Left renal cortex interstitium (tissue), 4 donors: Measurements from ENCODE around the gene ABHD11. TPM values are rescaled to one million over a fixed set of nuclear protein-coding genes. Genes with fewer than 3 reads are reported as not detected.
"Not testable (repeated sequence)": the region's sequence is repeated elsewhere in the genome, so short reads cannot be mapped to it uniquely, and the experiment has no call there.

ENCODE experiments used
- DNase-seq, 4 donors: peaks; one replicate each; pipeline ENCODE4 v3.0.0-alpha.2; 2013; ENCODE audit warnings: low read depth in 4 of 4, low spot score in 2 of 4, missing footprints in 1 of 4
- polyA plus RNA-seq, 4 donors: library from polyadenylated mRNA; unstranded; fragments of 120-200 nt; gene quantifications; one replicate each; pipeline ENCODE4 v1.2.1, GENCODE V29; 2013; ENCODE audit not compliant: insufficient read length in 4 of 4

ABHD11 gene, protein sequence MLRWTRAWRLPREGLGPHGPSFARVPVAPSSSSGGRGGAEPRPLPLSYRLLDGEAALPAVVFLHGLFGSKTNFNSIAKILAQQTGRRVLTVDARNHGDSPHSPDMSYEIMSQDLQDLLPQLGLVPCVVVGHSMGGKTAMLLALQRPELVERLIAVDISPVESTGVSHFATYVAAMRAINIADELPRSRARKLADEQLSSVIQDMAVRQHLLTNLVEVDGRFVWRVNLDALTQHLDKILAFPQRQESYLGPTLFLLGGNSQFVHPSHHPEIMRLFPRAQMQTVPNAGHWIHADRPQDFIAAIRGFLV
- polyA plus RNA-seq, result 10 to 100 TPM; 23.7 to 35.9 (median 30.7) TPM

DNA sequence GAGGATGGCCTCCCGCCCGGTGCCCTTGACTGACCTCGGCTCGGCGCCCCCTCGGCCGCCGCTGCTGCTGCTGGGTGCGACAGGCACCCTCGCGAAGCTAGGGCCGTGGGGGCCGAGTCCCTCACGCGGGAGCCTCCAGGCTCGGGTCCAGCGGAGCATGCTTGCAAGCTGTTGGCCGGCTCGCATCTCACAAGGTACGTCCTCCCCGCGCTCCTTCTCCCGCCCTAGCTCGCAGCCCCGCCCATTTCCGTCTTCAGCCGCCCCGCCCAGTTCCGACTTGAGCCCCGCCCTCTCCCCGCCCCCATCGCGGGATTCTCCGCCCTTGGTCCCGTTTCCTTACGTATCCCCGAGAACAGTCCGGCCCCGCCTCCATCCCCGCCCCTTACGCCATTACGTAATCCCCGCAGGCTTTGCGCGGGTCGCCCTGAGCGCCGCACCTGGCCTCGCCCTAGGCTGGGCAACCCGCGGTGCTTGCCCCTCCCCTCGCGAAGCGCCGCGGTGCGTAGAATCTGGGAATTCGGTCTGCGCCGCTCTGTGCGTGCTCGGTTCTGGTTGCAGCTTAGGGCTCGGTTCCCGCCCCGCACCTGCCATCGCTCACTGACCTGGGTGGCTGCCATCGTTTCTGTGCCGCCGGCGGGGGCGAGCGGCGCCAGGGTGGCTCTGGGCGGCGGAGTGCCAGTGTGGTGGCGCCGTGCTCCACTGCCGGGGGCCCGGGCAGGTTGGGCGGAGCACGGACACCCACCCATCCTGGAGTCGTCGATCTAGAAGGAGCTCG is at the start of gene ABHD11:
Gene ABHD11, minus strand, starts transcription at position 191 of the 775 bp plus-strand sequence. Its CDS starts 32 bp downstream, at position 159.
- peak in 3 of 4 donors; percentile 89 to 93 (median 93) for DNase-seq

DNA sequence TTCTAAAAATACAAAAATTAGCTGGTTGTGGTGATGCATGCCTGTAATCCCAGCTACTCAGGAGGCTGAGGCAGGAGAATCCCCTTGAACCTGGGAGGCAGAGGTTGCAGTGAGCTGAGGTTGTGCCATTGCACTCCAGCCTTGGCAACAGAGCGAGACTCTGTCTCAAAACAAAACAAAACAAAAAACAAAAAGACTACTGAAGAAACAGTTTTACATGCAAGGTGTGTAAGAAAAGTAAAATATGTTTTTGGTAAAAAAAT is 49.1 kb upstream of the ABHD11 start:
- not testable (repeated sequence) for DNase-seq

GRCh38 chr7:73786588-73786987 is 48.0 kb upstream of the ABHD11 start:
- no peak for DNase-seq

DNA sequence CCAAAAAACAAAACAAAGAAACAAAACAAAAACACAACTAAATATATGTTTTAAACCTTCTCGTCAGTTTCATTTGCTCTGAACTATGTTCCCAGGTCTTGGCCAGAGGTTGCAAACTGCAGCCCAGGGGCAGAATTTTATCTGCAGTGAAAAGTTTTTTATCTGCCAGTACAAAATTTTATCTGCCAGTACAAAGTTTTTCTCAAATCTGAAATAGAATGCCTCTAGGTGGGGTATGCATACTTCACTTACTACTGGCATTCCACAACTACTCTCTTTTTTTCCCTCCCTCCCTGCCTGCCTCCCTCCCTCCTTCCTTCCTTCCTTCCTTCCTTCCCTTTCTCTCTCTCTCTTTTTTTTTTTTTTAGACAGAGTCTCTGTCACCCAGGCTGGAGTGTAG is 40.9 kb upstream of the ABHD11 start:
- DNase-seq, result no peak

DNA sequence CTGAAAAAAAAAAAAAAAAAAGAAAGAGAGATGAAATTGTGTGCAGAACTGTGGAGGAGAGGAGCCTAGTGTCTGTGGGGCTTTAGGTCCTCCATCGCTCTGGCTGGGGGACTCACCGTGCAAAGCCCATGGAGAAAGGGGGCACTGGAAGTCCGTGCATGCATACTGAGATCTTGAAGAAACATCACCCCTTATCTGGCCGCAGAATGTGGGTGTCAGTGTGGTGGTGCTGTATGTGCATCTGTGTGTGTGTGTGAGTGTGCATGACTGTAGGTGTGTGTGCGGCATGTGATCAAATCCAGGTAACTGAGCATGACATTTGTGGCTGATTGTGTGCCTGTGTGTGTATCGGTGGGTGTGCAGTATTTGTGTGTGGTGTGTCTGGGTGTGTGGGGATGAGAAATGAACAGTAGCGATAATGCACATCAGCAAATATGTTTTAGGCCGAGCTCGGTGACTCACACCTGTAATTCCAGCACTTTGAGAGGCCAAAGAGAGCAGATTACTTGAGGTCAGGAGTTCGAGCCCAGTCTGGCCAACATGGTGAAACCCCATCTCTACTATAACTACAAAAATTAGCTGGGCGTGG is 40.3 kb upstream of the ABHD11 start:
- DNase-seq, result no peak

GRCh38 chr7:73774923-73775322 is 36.3 kb upstream of the ABHD11 start:
- no peak for DNase-seq

DNA sequence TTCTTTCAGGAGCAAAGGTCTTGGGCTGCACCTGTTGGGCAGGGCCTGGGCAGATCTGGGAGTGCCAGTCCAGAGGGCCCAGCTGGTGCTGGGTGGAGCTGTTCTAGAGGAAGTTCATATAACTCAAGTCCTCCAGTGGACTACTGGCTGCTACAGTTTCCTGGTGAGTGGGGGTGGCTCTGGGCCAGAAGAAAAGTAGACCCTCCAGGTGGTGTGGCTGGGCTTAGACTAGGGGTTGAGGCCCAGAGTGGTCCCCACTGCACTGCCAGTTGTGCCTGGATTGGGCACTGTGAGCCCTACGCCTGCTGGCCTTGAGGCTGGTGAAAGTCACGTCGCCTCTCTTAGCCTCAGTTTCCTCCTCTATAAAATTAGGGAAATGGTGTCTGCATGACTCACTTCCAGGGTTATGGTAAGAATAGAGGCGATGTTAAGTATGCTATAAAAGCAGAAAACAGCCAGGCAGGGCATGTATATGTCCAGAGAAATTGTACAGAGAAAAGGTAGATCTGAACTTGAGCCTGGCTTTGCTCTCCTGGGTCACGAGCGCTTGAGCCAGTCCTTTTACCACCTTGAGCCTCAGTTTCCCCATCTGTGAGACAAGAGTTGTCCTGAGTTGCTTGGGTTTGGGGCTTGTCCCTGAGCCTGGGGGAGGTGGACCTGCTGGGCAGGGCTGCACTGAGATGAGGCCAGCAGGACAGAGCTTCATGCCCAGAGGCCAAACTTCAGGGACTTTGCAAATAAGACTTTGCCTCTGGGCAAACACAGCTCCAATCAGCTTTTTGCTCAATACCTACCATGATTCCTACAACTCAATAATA is 35.3 kb upstream of the ABHD11 start:
- no peak for DNase-seq

GRCh38 chr7:73770860-73771670 is 32.5 kb upstream of the ABHD11 start:
- DNase-seq, result no peak

DNA sequence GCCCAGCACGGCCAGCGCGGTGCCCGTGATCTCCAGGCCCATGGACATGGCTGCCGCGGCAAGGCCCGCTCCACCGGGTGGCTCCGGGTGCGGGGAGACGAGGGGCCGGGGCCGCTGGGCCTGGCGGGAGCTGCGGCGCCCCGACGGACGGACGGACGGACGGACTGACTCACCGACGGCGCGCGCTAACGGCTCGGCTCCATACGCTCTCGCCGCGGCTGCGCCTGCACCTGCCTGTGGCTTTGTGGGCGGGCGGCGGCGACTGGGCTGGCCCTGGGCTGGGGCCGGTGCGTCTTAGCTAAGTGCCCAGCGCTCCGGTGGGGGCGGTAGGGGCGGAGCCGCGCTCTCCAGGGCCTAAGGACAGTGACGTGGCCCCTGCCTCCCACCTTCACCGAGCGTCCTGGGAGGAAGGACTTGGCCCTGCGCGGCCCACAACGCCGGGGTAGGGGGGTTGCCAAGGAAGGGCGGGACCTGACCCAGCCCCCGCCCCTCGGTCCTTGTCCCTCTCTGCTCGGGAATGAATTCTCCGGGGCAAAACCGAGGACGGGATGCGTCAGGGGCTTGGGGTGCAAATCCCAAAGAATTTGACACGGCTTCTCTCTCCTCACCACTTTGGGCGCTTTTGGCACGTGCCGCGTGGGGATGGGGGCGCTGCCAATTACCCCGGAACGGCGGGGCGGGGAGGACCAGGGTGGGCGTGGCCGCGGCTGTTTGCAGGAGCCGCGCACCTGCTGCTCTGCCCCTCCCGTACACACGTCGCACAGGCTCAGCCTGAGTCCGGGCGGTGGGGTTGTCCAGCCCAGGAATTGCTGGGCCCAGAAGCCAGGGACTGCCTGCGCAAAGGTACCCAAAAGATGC is 31.6 kb upstream of the ABHD11 start, which contains the start of gene CLDN3:
Gene CLDN3, minus strand, starts transcription at position 269 of the 858 bp plus-strand sequence. Its CDS starts 221 bp downstream, at position 48.
- DNase-seq, result peak in 3 of 4 donors; percentile 67 to 72 (median 67)

GRCh38 chr7:73769481-73770001 is 30.9 kb upstream of the ABHD11 start:
- DNase-seq, result peak in 1 of 4 donors; percentile 24

- DNase-seq, result no peak
Measured at GRCh38 chr7:73768641-73769480, 30.3 kb upstream of the ABHD11 start.

DNA sequence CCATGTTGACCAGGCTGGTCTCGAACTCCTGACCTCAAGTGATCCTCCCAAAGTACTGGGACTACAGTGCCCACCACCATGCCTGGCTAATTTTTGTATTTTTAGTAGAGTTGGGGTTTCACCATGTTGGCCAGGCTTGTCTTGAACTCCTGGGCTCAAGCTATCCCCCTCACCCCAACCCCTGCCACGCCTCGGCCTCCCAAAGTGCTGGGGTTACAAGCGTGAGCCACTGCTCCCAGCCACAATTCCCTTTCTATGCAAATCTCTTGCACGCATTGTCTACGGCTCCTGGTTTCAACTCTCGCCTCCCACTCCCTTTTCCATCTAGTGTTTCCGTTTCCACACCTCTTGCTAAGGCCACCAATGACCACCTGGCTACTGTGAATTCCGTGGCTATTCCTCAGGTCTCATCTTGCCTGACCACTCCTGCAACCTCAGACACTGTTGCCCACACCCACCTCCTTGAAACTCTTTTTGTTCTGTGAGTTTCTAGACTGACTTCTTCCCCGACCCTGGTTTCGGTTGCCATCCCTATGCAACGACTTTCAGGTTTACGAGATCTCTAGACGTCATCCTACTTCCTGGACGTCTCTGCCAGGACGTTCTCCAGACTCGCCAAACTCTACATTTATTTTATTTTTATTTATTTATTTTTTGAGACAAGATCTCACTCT is 28.1 kb upstream of the ABHD11 start:
- no peak for DNase-seq

- DNase-seq, result no peak
Measured at GRCh38 chr7:73762659-73762999, 24.0 kb upstream of the ABHD11 start.

DNA sequence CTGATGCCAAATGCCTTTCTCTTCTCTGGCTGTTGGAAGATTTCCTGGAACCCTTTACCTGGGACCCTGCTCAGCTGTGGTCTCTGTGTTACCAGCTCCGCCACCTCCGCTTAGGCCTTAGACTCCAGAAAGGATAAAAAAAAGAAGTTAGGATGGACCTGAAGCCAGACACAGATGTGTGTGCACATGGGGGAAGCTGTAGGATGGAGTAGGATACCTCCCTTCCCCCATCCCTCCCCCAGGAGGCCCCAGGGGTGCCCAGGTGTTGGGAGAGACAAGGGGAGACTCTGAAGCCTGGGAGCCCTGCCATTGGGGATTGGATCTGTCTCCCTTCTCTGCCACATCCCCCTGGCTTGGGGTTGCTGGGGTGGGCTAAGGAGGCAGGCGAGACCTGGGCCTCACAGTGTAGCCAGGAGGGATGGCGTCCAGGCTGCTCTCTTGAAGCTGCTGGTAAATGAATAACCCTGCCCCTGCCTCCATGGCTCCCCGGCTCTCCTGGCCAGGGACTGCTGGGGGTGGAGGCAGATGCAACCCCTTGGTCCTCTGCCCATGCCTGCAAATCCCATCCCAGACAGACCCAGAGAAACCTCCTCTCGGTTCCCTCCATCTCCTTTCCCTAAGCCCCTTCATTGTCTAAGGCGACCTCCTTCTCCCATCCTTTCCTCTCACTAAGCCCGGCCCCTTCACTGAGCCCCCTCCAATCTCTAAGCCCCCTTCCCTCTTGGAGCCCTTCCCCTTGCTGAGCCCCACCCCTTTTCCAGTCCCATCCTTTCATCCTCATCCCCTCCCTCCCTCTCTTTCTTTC is 23.5 kb upstream of the ABHD11 start:
- DNase-seq, result no peak

DNA sequence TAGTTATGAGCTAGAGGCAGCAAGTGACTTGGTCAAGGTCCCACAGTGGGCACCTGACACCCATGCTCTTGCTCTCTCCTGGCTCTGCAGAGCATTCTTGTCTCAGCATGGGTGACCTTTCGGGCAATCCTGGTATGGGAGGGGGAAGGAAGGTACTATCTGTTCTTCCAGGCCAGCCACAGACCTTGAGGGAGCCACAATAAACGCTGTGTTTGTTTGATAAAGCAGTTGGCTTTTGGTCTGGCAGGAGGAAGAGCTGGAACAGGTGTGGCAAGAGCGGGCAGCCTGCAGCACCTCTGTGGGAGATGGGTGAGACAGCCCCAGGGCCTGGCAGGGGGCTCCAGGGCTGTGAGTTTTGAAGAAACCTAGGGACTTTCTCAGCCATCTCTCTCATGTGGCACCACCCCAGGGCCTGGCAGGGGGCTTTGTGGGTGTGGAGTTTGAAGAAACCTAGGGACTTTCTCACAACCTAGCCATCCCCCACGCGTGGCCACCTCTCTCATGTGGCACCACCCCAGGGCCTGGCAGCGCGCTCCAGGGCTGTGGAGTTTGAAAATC is 20.1 kb upstream of the ABHD11 start:
- no peak for DNase-seq
